PFSK-1 (cell line): Measurements from ENCODE around the gene NXPH3.

Experiments used
- FOXP2 ChIP-seq: optimal IDR thresholded peaks from 2 replicates; pipeline ENCODE3; 2011; ENCODE audit warnings: borderline replicate concordance, control low read depth, inconsistent platforms; ENCODE audit not compliant: insufficient read depth; ENCODE audit errors: extremely low read length, extremely low read depth
- POLR2AphosphoS5 ChIP-seq: IDR thresholded peaks from 2 replicates; pipeline ENCODE4 v1.6.1; 2012; ENCODE audit warnings: low read depth, mild to moderate bottlenecking, control low read depth, low read length, moderate library complexity
- REST ChIP-seq, 2 experiments: IDR thresholded peaks; 2 replicates each; pipeline versions ENCODE4 v1.6.1 to v1.8.0; 2011 to 2012; ENCODE audit warnings: low read depth in 2 of 2, low read length in 2 of 2, control low read depth in 1 of 2, inconsistent platforms in 1 of 2, mild to moderate bottlenecking in 1 of 2, moderate library complexity in 1 of 2; ENCODE audit not compliant: insufficient read depth in 1 of 2
- SIN3A ChIP-seq: IDR thresholded peaks from 2 replicates; pipeline ENCODE4 v1.6.1; 2012; ENCODE audit warnings: mild to moderate bottlenecking, low read length, moderate library complexity, borderline replicate concordance; ENCODE audit not compliant: insufficient read depth
- TAF1 ChIP-seq: IDR thresholded peaks from 2 replicates; pipeline ENCODE4 v1.6.1; 2012; ENCODE audit warnings: low read length, control low read depth, borderline replicate concordance; ENCODE audit not compliant: insufficient read depth

NXPH3 gene

GRCh38 chr17:49590874-49591273 is 15.2 kb downstream of the NXPH3 start:
- TF ChIP-seq POLR2AphosphoS5 (no peak), SIN3A (no peak), FOXP2 (no peak), REST (IDR thresholded peaks at IDR 0.05; ENCODE audit: insufficient read depth in 1 of 2, low read depth in 2 of 2, low read length in 2 of 2) (no peak), TAF1 (no peak)

GRCh38 chr17:49592263-49592662 is 16.6 kb downstream of the NXPH3 start:
- TF ChIP-seq FOXP2 (no peak), TAF1 (no peak), REST (IDR thresholded peaks at IDR 0.05; ENCODE audit: insufficient read depth in 1 of 2, low read depth in 2 of 2, low read length in 2 of 2) (no peak), SIN3A (no peak), POLR2AphosphoS5 (no peak)

- no peak for TF ChIP-seq REST (IDR thresholded peaks at IDR 0.05; ENCODE audit: insufficient read depth in 1 of 2, low read depth in 2 of 2, low read length in 2 of 2)
- TF ChIP-seq TAF1: no peak
- no peak for TF ChIP-seq POLR2AphosphoS5
- TF ChIP-seq SIN3A: no peak
- no peak for TF ChIP-seq FOXP2
Observed at GRCh38 chr17:49595328-49595727, 19.7 kb downstream of the NXPH3 start.

GRCh38 chr17:49595980-49596379 is 20.3 kb downstream of the NXPH3 start:
- TF ChIP-seq REST (IDR thresholded peaks at IDR 0.05; ENCODE audit: insufficient read depth in 1 of 2, low read depth in 2 of 2, low read length in 2 of 2): no peak
- TF ChIP-seq FOXP2: no peak
- TF ChIP-seq POLR2AphosphoS5: no peak
- TF ChIP-seq SIN3A: no peak
- no peak for TF ChIP-seq TAF1

- TF ChIP-seq REST (IDR thresholded peaks at IDR 0.05; ENCODE audit: insufficient read depth in 1 of 2, low read depth in 2 of 2, low read length in 2 of 2) (no peak), SIN3A (no peak), FOXP2 (no peak), POLR2AphosphoS5 (no peak), TAF1 (no peak)
Observed at GRCh38 chr17:49596613-49597244, 21.1 kb downstream of the NXPH3 start.
